ENCODE results near the gene FAM229A.

FAM229A gene

GRCh38 chr1:32327204-32327603 lies 35.1 kb downstream of the FAM229A start:
- DNase-seq, result no peak

- no peak for DNase-seq
Observed at GRCh38 chr1:32321712-32322291, 40.5 kb downstream of the FAM229A start.

- DNase-seq, result no peak
Observed at GRCh38 chr1:32318127-32318869, 44.0 kb downstream of the FAM229A start.

- DNase-seq, result no peak
Observed at GRCh38 chr1:32316903-32317277, 45.4 kb downstream of the FAM229A start.

- DNase-seq, result no peak
Observed at GRCh38 chr1:32311709-32312393, 50.4 kb downstream of the FAM229A start.

All from CD4-positive, alpha-beta T cell treated with Interleukin-15 for 1 hour (primary cell).